H1 (cell line): Measurements from ENCODE around the gene SLC36A4. TPM values are rescaled to one million over a fixed set of nuclear protein-coding genes. Genes with fewer than 3 reads are reported as not detected.

Source experiments
- CTCF ChIA-PET: fragments of 300-600 bp; sonication (Branson Sonifier 250); formaldehyde crosslinking; loops from one replicate; lab custom pipeline; 2021; ENCODE audit not compliant: partially characterized antibody; lab: Charles Lee
- POLR2A ChIA-PET: fragments of 300-600 bp; sonication (Branson Sonifier 250); formaldehyde crosslinking; loops from one replicate; lab custom pipeline; 2021; ENCODE audit warnings: inconsistent platforms; ENCODE audit not compliant: partially characterized antibody; lab: Charles Lee
- DNase-seq, 2 experiments: peaks; one replicate each; pipeline versions ENCODE4 v3.0.0 to v3.0.0-alpha.2; 2010 to 2022; ENCODE audit warnings: low spot score in 2 of 2, low read depth in 1 of 2, mixed read lengths in 1 of 2
- FAIRE-seq: peaks from 2 replicates; lab custom pipeline; 2011; peaks lifted over from hg19 to GRCh38; lab: Jason Lieb, UNC
- H2AFZ ChIP-seq: 2 replicates; pipeline ENCODE4 v1.8.1; 2012; ENCODE audit warnings: low read length, inconsistent platforms
- H2AK5ac ChIP-seq: 2 replicates; pipeline ENCODE4 v1.6.1; 2013; ENCODE audit warnings: low read depth, low read length
- H2BK120ac ChIP-seq: replicated peaks from 2 replicates; pipeline ENCODE3; 2013; ENCODE audit warnings: low read depth, low read length, inconsistent platforms
- H2BK12ac ChIP-seq: 2 replicates; pipeline ENCODE4 v1.6.1; 2013; ENCODE audit warnings: low read depth, low read length
- H2BK15ac ChIP-seq: 2 replicates; pipeline ENCODE4 v1.6.1; 2013; ENCODE audit warnings: low read length
- H2BK20ac ChIP-seq: 2 replicates; pipeline ENCODE4 v1.6.1; 2013; ENCODE audit warnings: low read length
- H2BK5ac ChIP-seq: 2 replicates; pipeline ENCODE4 v1.6.1; 2013; ENCODE audit warnings: low read depth, low read length
- H3K14ac ChIP-seq: 2 replicates; pipeline ENCODE4 v1.6.1; 2013; ENCODE audit warnings: inconsistent platforms; ENCODE audit not compliant: insufficient read length
- H3K18ac ChIP-seq: 2 replicates; pipeline ENCODE4 v1.6.1; 2013; ENCODE audit warnings: low read length; ENCODE audit errors: extremely low read depth
- H3K23ac ChIP-seq: 2 replicates; pipeline ENCODE4 v1.6.1; 2013; ENCODE audit warnings: inconsistent platforms; ENCODE audit not compliant: insufficient read length
- H3K23me2 ChIP-seq: 2 replicates; pipeline ENCODE4 v1.6.1; 2013; ENCODE audit warnings: low read depth, low read length
- H3K27ac ChIP-seq: 2 replicates; pipeline ENCODE4 v1.6.1; 2011; ENCODE audit warnings: low read depth, low read length, inconsistent platforms
- H3K27me3 ChIP-seq, 4 experiments: replicated peaks in 1 of 4; 1 replicate in 1 of 4; 2 replicates in 3 of 4; pipeline versions ENCODE4 v1.6.1 to v1.8.1; 2011 to 2013; ENCODE audit warnings: low read length in 3 of 4, mild to moderate bottlenecking in 3 of 4, inconsistent platforms in 2 of 4, mixed read lengths in 2 of 4, moderate library complexity in 1 of 4; ENCODE audit not compliant: control insufficient read depth in 3 of 4, insufficient read depth in 3 of 4; ENCODE audit errors: extremely low read depth in 1 of 4
- H3K36me3 ChIP-seq, 4 experiments: 2 replicates each; pipeline versions ENCODE4 v1.6.1 to v1.8.1; 2011 to 2013; ENCODE audit warnings: mild to moderate bottlenecking in 4 of 4, low read length in 3 of 4, moderate library complexity in 2 of 4, control low read depth in 1 of 4, inconsistent platforms in 1 of 4; ENCODE audit not compliant: insufficient read depth in 4 of 4, control insufficient read depth in 2 of 4
- H3K4ac ChIP-seq: replicated peaks from 2 replicates; pipeline ENCODE3; 2013; ENCODE audit warnings: low read length, low read depth, mixed read lengths, inconsistent platforms; ENCODE audit not compliant: insufficient read length
- H3K4me1 ChIP-seq, 4 experiments: replicated peaks in 1 of 4; 1 replicate in 1 of 4; 2 replicates in 3 of 4; pipeline versions ENCODE4 v1.6.1 to v1.8.1; 2011 to 2013; ENCODE audit warnings: low read length in 3 of 4, inconsistent platforms in 2 of 4, mixed read lengths in 1 of 4; ENCODE audit not compliant: insufficient read depth in 4 of 4, control insufficient read depth in 3 of 4
- H3K4me2 ChIP-seq, 2 experiments: 2 replicates each; pipeline versions ENCODE4 v1.6.1 to v1.8.1; 2011 to 2013; ENCODE audit warnings: low read depth in 2 of 2, low read length in 2 of 2, control low read depth in 1 of 2, inconsistent platforms in 1 of 2, mild to moderate bottlenecking in 1 of 2; ENCODE audit not compliant: insufficient read depth in 1 of 2
- H3K4me3 ChIP-seq, 4 experiments: fragments of 200-600, 300-600 bp in 1 of 4; sonication (generic), shearing (Covaris generic), sonication (Bioruptor Twin) in 1 of 4; 2 replicates each; pipeline versions ENCODE4 v1.5.1 to v1.8.1; 2011 to 2016; ENCODE audit warnings: low read length in 4 of 4, low read depth in 3 of 4, control low read depth in 2 of 4, inconsistent platforms in 2 of 4, mild to moderate bottlenecking in 2 of 4, mixed read lengths in 1 of 4, moderate library complexity in 1 of 4; ENCODE audit not compliant: insufficient read depth in 2 of 4; ENCODE audit errors: extremely low read depth in 1 of 4
- H3K56ac ChIP-seq: replicated peaks from 2 replicates; pipeline ENCODE3; 2013; ENCODE audit warnings: low read depth, mild to moderate bottlenecking, mixed read lengths, low read length, inconsistent platforms; ENCODE audit not compliant: insufficient read length
- H3K79me1 ChIP-seq: 2 replicates; pipeline ENCODE4 v1.6.1; 2013; ENCODE audit warnings: low read depth, low read length, control low read depth
- H3K79me2 ChIP-seq, 2 experiments: 2 replicates each; pipeline versions ENCODE4 v1.6.1 to v1.8.1; 2012 to 2013; ENCODE audit warnings: low read length in 2 of 2, mild to moderate bottlenecking in 2 of 2, inconsistent platforms in 1 of 2; ENCODE audit not compliant: insufficient read depth in 2 of 2, control insufficient read depth in 1 of 2
- H3K9ac ChIP-seq, 4 experiments: replicated peaks in 1 of 4; 1 replicate in 1 of 4; 2 replicates in 3 of 4; pipeline versions ENCODE4 v1.6.1 to v1.8.1; 2011 to 2013; ENCODE audit warnings: low read depth in 3 of 4, low read length in 3 of 4, control low read depth in 2 of 4, mild to moderate bottlenecking in 2 of 4, moderate library complexity in 2 of 4, inconsistent platforms in 1 of 4; ENCODE audit errors: extremely low read depth in 1 of 4
- H3K9me3 ChIP-seq, 2 experiments: 2 replicates each; pipeline versions ENCODE4 v1.6.1 to v1.8.1; 2012 to 2013; ENCODE audit warnings: mild to moderate bottlenecking in 2 of 2, moderate library complexity in 2 of 2, control low read depth in 1 of 2, inconsistent platforms in 1 of 2, low read depth in 1 of 2, low read length in 1 of 2, mixed read lengths in 1 of 2; ENCODE audit not compliant: insufficient read depth in 2 of 2
- H4K20me1 ChIP-seq, 2 experiments: replicated peaks in 1 of 2; 2 replicates each; pipeline versions ENCODE3 to v1.8.1; 2011 to 2013; ENCODE audit warnings: inconsistent platforms in 2 of 2, low read length in 2 of 2, mild to moderate bottlenecking in 1 of 2; ENCODE audit not compliant: insufficient read depth in 2 of 2, control insufficient read depth in 1 of 2
- H4K5ac ChIP-seq: 2 replicates; pipeline ENCODE4 v1.6.1; 2013; ENCODE audit warnings: low read length, low read depth, mixed read lengths, inconsistent platforms; ENCODE audit not compliant: insufficient read length
- H4K8ac ChIP-seq: 2 replicates; pipeline ENCODE4 v1.8.0; 2013; ENCODE audit warnings: mild to moderate bottlenecking, moderate library complexity, low read length, inconsistent platforms; ENCODE audit not compliant: insufficient read depth; ENCODE audit errors: extremely low read depth
- H4K91ac ChIP-seq: replicated peaks from 2 replicates; pipeline ENCODE3; 2013; ENCODE audit warnings: low read length, mixed read lengths, inconsistent platforms; ENCODE audit not compliant: insufficient read length
- CHD1 ChIP-seq: IDR thresholded peaks from 2 replicates; pipeline ENCODE4 v1.6.1; 2012; ENCODE audit warnings: low read depth, low read length, improper control_type of control experiment
- E2F6 ChIP-seq: IDR thresholded peaks from 2 replicates; pipeline ENCODE4 v1.6.1; 2012; ENCODE audit warnings: inconsistent platforms
- EGR1 ChIP-seq: IDR thresholded peaks from 2 replicates; pipeline ENCODE4 v1.6.1; 2011; ENCODE audit warnings: low read depth, low read length, borderline replicate concordance
- EP300 ChIP-seq, 2 experiments: IDR thresholded peaks; 1 replicate in 1 of 2; 2 replicates in 1 of 2; pipeline ENCODE4 v1.6.1; 2011 to 2012; ENCODE audit warnings: low read depth in 2 of 2, low read length in 2 of 2, mild to moderate bottlenecking in 2 of 2, borderline replicate concordance in 1 of 2, inconsistent platforms in 1 of 2, moderate library complexity in 1 of 2
- GTF2F1 ChIP-seq: IDR thresholded peaks from 2 replicates; pipeline ENCODE4 v1.6.1; 2012; ENCODE audit warnings: low read depth, low read length, improper control_type of control experiment, borderline replicate concordance
- KDM1A ChIP-seq: fragments of 200-600, 300-600 bp; sonication (generic); IDR thresholded peaks from 2 replicates; pipeline ENCODE4 v1.7.1; 2016; ENCODE audit warnings: mild to moderate bottlenecking, low read length, borderline replicate concordance
- KDM4A ChIP-seq: IDR thresholded peaks from one replicate; pipeline ENCODE4 v1.7.1; 2012; ENCODE audit warnings: low read depth, mild to moderate bottlenecking, moderate library complexity, low read length, inconsistent platforms; ENCODE audit not compliant: severe bottlenecking
- POLR2A ChIP-seq, 2 experiments: IDR thresholded peaks; 1 replicate in 1 of 2; 2 replicates in 1 of 2; pipeline ENCODE4 v1.6.1; 2011; ENCODE audit warnings: low read depth in 2 of 2, low read length in 2 of 2, mild to moderate bottlenecking in 2 of 2; ENCODE audit errors: control extremely low read depth in 1 of 2
- RBBP5 ChIP-seq: IDR thresholded peaks from 2 replicates; pipeline ENCODE4 v1.7.1; 2012; ENCODE audit warnings: low read depth, mild to moderate bottlenecking, inconsistent platforms, low read length, moderate library complexity, borderline replicate concordance
- RXRA ChIP-seq: IDR thresholded peaks from 2 replicates; pipeline ENCODE4 v1.6.1; 2011; ENCODE audit warnings: low read depth, mild to moderate bottlenecking, low read length, moderate library complexity; ENCODE audit not compliant: insufficient read depth
- SP1 ChIP-seq: IDR thresholded peaks from 2 replicates; pipeline ENCODE4 v1.6.1; 2011; ENCODE audit warnings: low read depth, low read length
- TBP ChIP-seq: IDR thresholded peaks from 2 replicates; pipeline ENCODE4 v1.6.1; 2011; ENCODE audit warnings: low read depth, low read length, improper control_type of control experiment
- YY1 ChIP-seq: IDR thresholded peaks from 2 replicates; pipeline ENCODE4 v1.6.1; 2011; ENCODE audit warnings: low read depth, mild to moderate bottlenecking, low read length
- WGBS, 2 experiments: shearing (Covaris generic) in 1 of 2; methylation state at CpG; one replicate each; pipeline versions ENCODE4 v1.1.6 to v1.1.7; 2013 to 2015; ENCODE audit warnings: low lambda C conversion rate in 2 of 2, mixed read lengths in 2 of 2, inconsistent platforms in 1 of 2, low coverage in 1 of 2, missing lambda C conversion rate in 1 of 2; ENCODE audit not compliant: insufficient replicate concordance in 2 of 2, insufficient coverage in 1 of 2, insufficient read length in 1 of 2; ENCODE audit errors: extremely low coverage in 1 of 2, missing lambda C conversion rate in 1 of 2; 5-methylcytosine and 5-hydroxymethylcytosine counted together
- polyA plus RNA-seq, 7 experiments: library from polyadenylated mRNA; depleted of rRNA in 3 of 7; stranded (reverse) in 5 of 7; unstranded in 2 of 7; fragments of >200 nt in 5 of 7; fragments of 200-250 nt in 2 of 7; gene quantifications; 1 replicate in 5 of 7; 2 replicates in 1 of 7; 4 replicates in 1 of 7; pipeline versions ENCODE4 v1.2.1 to v1.2.3, GENCODE V29; 2011 to 2013; ENCODE audit warnings: missing spikeins in 2 of 7, mixed read lengths in 2 of 7
- total RNA-seq: library from RNA; stranded (reverse); fragmentation: NEBNext Ultra II Directional; extraction: Animal tissue kit (Norgen Biotek cat#: 25700); gene quantifications from 2 replicates; pipeline ENCODE4 v1.2.1, GENCODE V29; 2021
- TF ChIP-seq, protein P1 (sequence below): IDR thresholded peaks from 2 replicates; pipeline ENCODE4 v1.6.1; 2012; ENCODE audit warnings: inconsistent platforms

Gene SLC36A4
- total and polyA plus RNA-seq, 2 of the 8 experiments (the other 6 are each of a cell fraction or from before 2014, with no cell fraction given) = 10.2 to 22.7 TPM

DNA sequence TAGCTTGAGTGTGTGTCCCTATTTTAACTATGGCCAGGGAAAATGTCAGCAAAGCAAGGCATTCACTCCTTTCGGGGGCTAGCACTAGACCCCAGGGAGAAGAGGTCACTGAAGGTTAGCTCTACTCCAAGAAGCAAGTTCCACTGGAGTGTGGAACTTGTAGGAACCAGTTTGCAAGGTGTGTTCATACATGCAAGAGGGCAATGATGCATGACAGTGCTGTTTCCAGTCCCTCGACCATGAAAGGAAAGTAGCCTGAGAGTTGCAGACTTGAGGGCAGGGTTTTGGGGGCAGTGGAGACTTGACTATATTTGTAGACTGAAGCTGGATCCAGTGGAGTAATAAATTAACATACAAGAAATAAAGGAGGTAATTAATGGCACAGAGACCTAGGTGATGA, 21.6 kb upstream of the SLC36A4 start:
- Histone ChIP-seq H2BK15ac (no peak overlapping the region), H3K4ac (no peak overlapping the region), H3K14ac (no peak overlapping the region), H3K23me2 (no peaks in the 10 kb centered on the region), H4K20me1 (no peaks in the 10 kb centered on the region), H2BK12ac (no peak overlapping the region), H2BK20ac (no peak overlapping the region), H3K18ac (no peak overlapping the region)
- DNase-seq = no peak
- no peak for FAIRE-seq
- TF ChIP-seq KDM4A (no peak), TBP (no peak), SP1 (no peak), RXRA (no peak), YY1 (no peak), POLR2A (IDR thresholded peaks at IDR 0.05; ENCODE audit: control extremely low read depth in 1 of 2, low read depth in 2 of 2, low read length in 2 of 2) (no peak), GTF2F1 (no peak), EGR1 (no peak), RBBP5 (no peak), EP300 (IDR thresholded peaks at IDR 0.05; ENCODE audit: borderline replicate concordance in 1 of 2, low read depth in 2 of 2, low read length in 2 of 2) (no peak), E2F6 (no peak), KDM1A (no peak), CHD1 (no peak)
- TF ChIP-seq, protein P1, sequence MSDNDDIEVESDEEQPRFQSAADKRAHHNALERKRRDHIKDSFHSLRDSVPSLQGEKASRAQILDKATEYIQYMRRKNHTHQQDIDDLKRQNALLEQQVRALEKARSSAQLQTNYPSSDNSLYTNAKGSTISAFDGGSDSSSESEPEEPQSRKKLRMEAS = no peak
- TF ChIP-seq, all 59 proteins: peak for 0
- no peaks in the 10 kb centered on the region for H3K27me3 ChIP-seq
- H3K79me1 ChIP-seq = no peaks in the 10 kb centered on the region
- H4K8ac ChIP-seq = no peak overlapping the region
- POLR2A ChIA-PET = no interaction called here
- H4K91ac ChIP-seq = no peak overlapping the region
- CTCF ChIA-PET = interaction anchor here (1.5 to 2.0 kb wide), 3 partner anchors 13 to 277 kb away, joined by 4 to 8 read pairs (median 5); no protein-coding TSS in a partner anchor
- 93% methylated on average over 2 of the region's 2 CpGs; no CpG with 5 or more reads in 1 of the 2 experiments for WGBS, 2 experiments
- H2BK120ac ChIP-seq = no peak overlapping the region
- H3K9me3 ChIP-seq = no peaks in the 10 kb centered on the region
- no peaks in the 10 kb centered on the region for H3K79me2 ChIP-seq
- H3K9ac ChIP-seq = no peak overlapping the region
- H3K27ac ChIP-seq = no peak overlapping the region
- no peak overlapping the region for H3K56ac ChIP-seq
- no peak overlapping the region for H4K5ac ChIP-seq
- 0 out of 7 replicates have a peak, but pooled peaks cover 0 to 3% (median 0%) of the 10 kb centered on the region in 4 experiments for H3K4me1 ChIP-seq
- H3K23ac ChIP-seq = no peak overlapping the region
- H2AK5ac ChIP-seq = no peak overlapping the region
- no peak overlapping the region for H2AFZ ChIP-seq
- H3K36me3 ChIP-seq = no peaks in the 10 kb centered on the region
- H2BK5ac ChIP-seq = no peak overlapping the region
- H3K4me2 ChIP-seq = no peak overlapping the region
- no peak overlapping the region for H3K4me3 ChIP-seq
